Neuronal stem cell (in vitro differentiated cells): ENCODE data around the gene PTPN5.

ENCODE experiments used
- DNase-seq: peaks from one replicate; pipeline ENCODE4 v3.0.0-alpha.2; 2013; ENCODE audit warnings: low spot score
- H2AFZ ChIP-seq: one replicate; pipeline ENCODE4 v1.6.1; 2013; ENCODE audit warnings: mild to moderate bottlenecking, low read length, inconsistent platforms
- H2AK5ac ChIP-seq: 2 replicates; pipeline ENCODE4 v1.6.1; 2013; ENCODE audit warnings: low read depth, mild to moderate bottlenecking, inconsistent platforms, low read length, moderate library complexity, mixed read lengths
- H2BK120ac ChIP-seq: 2 replicates; pipeline ENCODE4 v1.6.1; 2013; ENCODE audit warnings: low read depth, mild to moderate bottlenecking, inconsistent platforms, low read length, moderate library complexity, mixed read lengths
- H2BK12ac ChIP-seq: one replicate; pipeline ENCODE4 v1.6.1; 2013; ENCODE audit warnings: low read length, inconsistent platforms
- H2BK15ac ChIP-seq: 2 replicates; pipeline ENCODE4 v1.6.1; 2013; ENCODE audit warnings: mild to moderate bottlenecking, low read length, inconsistent platforms, mixed read lengths
- H2BK5ac ChIP-seq: one replicate; pipeline ENCODE4 v1.6.1; 2013; ENCODE audit warnings: inconsistent platforms, mild to moderate bottlenecking, low read length, moderate library complexity
- H3K14ac ChIP-seq: one replicate; pipeline ENCODE4 v1.6.1; 2013; ENCODE audit warnings: low read length, inconsistent platforms
- H3K18ac ChIP-seq: 2 replicates; pipeline ENCODE4 v1.6.1; 2013; ENCODE audit warnings: low read length, inconsistent platforms
- H3K23ac ChIP-seq: 2 replicates; pipeline ENCODE4 v1.6.1; 2013; ENCODE audit warnings: low read depth, mild to moderate bottlenecking, mixed read lengths, low read length, inconsistent platforms; ENCODE audit not compliant: poor library complexity
- H3K27ac ChIP-seq: replicated peaks from 3 replicates; pipeline ENCODE4 v1.5.1; 2013; ENCODE audit warnings: low read length, inconsistent platforms
- H3K27me3 ChIP-seq, 3 experiments: 2 replicates each; pipeline ENCODE4 v1.6.1; 2013; ENCODE audit warnings: low read length in 3 of 3, mild to moderate bottlenecking in 2 of 3, inconsistent platforms in 1 of 3, low read depth in 1 of 3, mixed read lengths in 1 of 3, moderate library complexity in 1 of 3; ENCODE audit not compliant: control insufficient read depth in 3 of 3, insufficient read depth in 3 of 3
- H3K36me3 ChIP-seq, 2 donors: replicated peaks in 1 of 2; 2 replicates each; pipeline ENCODE4 v1.6.1; 2013; ENCODE audit warnings: low read length in 2 of 2; ENCODE audit not compliant: control insufficient read depth in 2 of 2, insufficient read depth in 2 of 2
- H3K4ac ChIP-seq: 2 replicates; pipeline ENCODE4 v1.6.1; 2013; ENCODE audit warnings: inconsistent platforms, mild to moderate bottlenecking, low read length, moderate library complexity
- H3K4me1 ChIP-seq, 2 donors: 1 replicate in 1 of 2; 2 replicates in 1 of 2; pipeline ENCODE4 v1.6.1; 2013; ENCODE audit warnings: low read length in 2 of 2, low read depth in 1 of 2; ENCODE audit not compliant: control insufficient read depth in 2 of 2, insufficient read depth in 1 of 2
- H3K4me2 ChIP-seq: one replicate; pipeline ENCODE4 v1.6.1; 2013; ENCODE audit warnings: mild to moderate bottlenecking, low read length, inconsistent platforms; ENCODE audit not compliant: insufficient read depth, poor library complexity, severe bottlenecking
- H3K4me3 ChIP-seq, 2 donors: 2 replicates each; pipeline ENCODE4 v1.5.1; 2013; ENCODE audit warnings: low read length in 2 of 2, mild to moderate bottlenecking in 2 of 2, inconsistent platforms in 1 of 2, moderate library complexity in 1 of 2
- H3K79me1 ChIP-seq: one replicate; pipeline ENCODE4 v1.6.1; 2013; ENCODE audit warnings: low read depth, mild to moderate bottlenecking, inconsistent platforms, low read length, moderate library complexity
- H3K9ac ChIP-seq: one replicate; pipeline ENCODE4 v1.6.1; 2013; ENCODE audit warnings: mild to moderate bottlenecking, low read depth, low read length, inconsistent platforms; ENCODE audit not compliant: poor library complexity
- H3K9me3 ChIP-seq, 2 donors: replicated peaks in 1 of 2; 2 replicates each; pipeline versions ENCODE3 to v1.6.1; 2013; ENCODE audit warnings: low read length in 2 of 2, mild to moderate bottlenecking in 2 of 2, inconsistent platforms in 1 of 2, low read depth in 1 of 2, mixed read lengths in 1 of 2, moderate library complexity in 1 of 2; ENCODE audit not compliant: control insufficient read depth in 2 of 2, insufficient read depth in 1 of 2
- H4K8ac ChIP-seq: one replicate; pipeline ENCODE4 v1.6.1; 2013; ENCODE audit warnings: low read depth, mild to moderate bottlenecking, inconsistent platforms, low read length, moderate library complexity
- H4K91ac ChIP-seq: one replicate; pipeline ENCODE4 v1.6.1; 2013; ENCODE audit warnings: low read length, low read depth, mild to moderate bottlenecking, inconsistent platforms; ENCODE audit not compliant: poor library complexity
- WGBS, 2 donors: extraction: QIAGEN DNeasy Blood & Tissue Kit; methylation state at CpG; one replicate each; pipeline ENCODE4 v1.1.7; 2013; ENCODE audit warnings: missing lambda C conversion rate in 2 of 2, mixed read lengths in 1 of 2; ENCODE audit not compliant: insufficient read length in 2 of 2, insufficient replicate concordance in 1 of 2; ENCODE audit errors: extremely low coverage in 2 of 2; 5-methylcytosine and 5-hydroxymethylcytosine counted together

The PTPN5 gene

GRCh38 chr11:18731441-18731840 lies 60.2 kb downstream of the PTPN5 start:
- DNase-seq, result no peak
- Histone ChIP-seq H3K18ac (no peak overlapping the region), H3K14ac (no peak overlapping the region), H3K4me1 (peaks cover 0 to 2% of the 10 kb centered on the region in 2 donors), H3K27me3 (peaks cover 0 to 5% (median 0%) of the 10 kb centered on the region in 3 experiments), H3K4ac (no peak overlapping the region), H3K4me3 (no peak overlapping the region), H4K8ac (no peak overlapping the region), H2BK5ac (no peak overlapping the region), H3K27ac (no peak overlapping the region), H3K4me2 (no peak overlapping the region), H2AFZ (peak overlapping the region; percentile 67), H3K79me1 (no peaks in the 10 kb centered on the region), H2BK15ac (no peak overlapping the region), H3K9me3 (no peaks in the 10 kb centered on the region), H4K91ac (no peak overlapping the region), H2AK5ac (no peak overlapping the region), H3K36me3 (peaks cover 0 to 2% of the 10 kb centered on the region in 2 donors), H3K23ac (no peak overlapping the region), H2BK12ac (no peak overlapping the region), H2BK120ac (no peak overlapping the region), H3K9ac (no peak overlapping the region)
- WGBS, 2 donors, result no CpG with 5 or more reads among the region's 2 CpGs

GRCh38 chr11:18730020-18730419 lies 61.6 kb downstream of the PTPN5 start:
- no peaks in the 10 kb centered on the region for H3K79me1 ChIP-seq
- H3K4me2 ChIP-seq, result no peak overlapping the region
- H2AK5ac ChIP-seq, result no peak overlapping the region
- H3K4ac ChIP-seq, result no peak overlapping the region
- no peak overlapping the region for H3K23ac ChIP-seq
- no peak overlapping the region for H2BK5ac ChIP-seq
- no peak overlapping the region for H3K9ac ChIP-seq
- H3K14ac ChIP-seq, result no peak overlapping the region
- peak overlapping the region; percentile 18 for H3K18ac ChIP-seq
- H4K91ac ChIP-seq, result no peak overlapping the region
- no peak overlapping the region for H2BK15ac ChIP-seq
- no peak overlapping the region for H2AFZ ChIP-seq
- no CpG with 5 or more reads among the region's 9 CpGs for WGBS, 2 donors
- DNase-seq, result no peak
- H4K8ac ChIP-seq, result no peak overlapping the region
- peaks cover 0 to 5% (median 0%) of the 10 kb centered on the region in 3 experiments for H3K27me3 ChIP-seq
- no peak overlapping the region for H3K4me3 ChIP-seq
- H3K36me3 ChIP-seq, result peaks cover 0 to 2% of the 10 kb centered on the region in 2 donors
- H2BK120ac ChIP-seq, result no peak overlapping the region
- H3K9me3 ChIP-seq, result no peaks in the 10 kb centered on the region
- H3K27ac ChIP-seq, result no peak overlapping the region
- H3K4me1 ChIP-seq, result peaks cover 0 to 8% of the 10 kb centered on the region in 2 donors
- H2BK12ac ChIP-seq, result no peak overlapping the region

- WGBS, 2 donors, result no CpG with 5 or more reads among the region's 16 CpGs
- no peak overlapping the region for H2BK5ac ChIP-seq
- no peak overlapping the region for H3K4me2 ChIP-seq
- no peak overlapping the region for H3K4me3 ChIP-seq
- no peak overlapping the region for H3K14ac ChIP-seq
- no peak overlapping the region for H2BK15ac ChIP-seq
- H4K8ac ChIP-seq, result no peak overlapping the region
- H3K4ac ChIP-seq, result peak overlapping the region; percentile 53
- H3K79me1 ChIP-seq, result no peaks in the 10 kb centered on the region
- H2BK12ac ChIP-seq, result no peak overlapping the region
- no peak overlapping the region for H2AK5ac ChIP-seq
- H4K91ac ChIP-seq, result no peak overlapping the region
- H3K36me3 ChIP-seq, result peaks cover 0 to 2% of the 10 kb centered on the region in 2 donors
- H3K27ac ChIP-seq, result no peak overlapping the region
- H2AFZ ChIP-seq, result no peak overlapping the region
- DNase-seq, result no peak
- no peak overlapping the region for H3K23ac ChIP-seq
- peak overlapping the region; percentile 9 for H3K9ac ChIP-seq
- peaks cover 0 to 10% (median 0%) of the 10 kb centered on the region in 3 experiments for H3K27me3 ChIP-seq
- H3K18ac ChIP-seq, result no peak overlapping the region
- peaks cover 0 to 8% of the 10 kb centered on the region in 2 donors for H3K4me1 ChIP-seq
- H3K9me3 ChIP-seq, result no peaks in the 10 kb centered on the region
- no peak overlapping the region for H2BK120ac ChIP-seq
These were observed 62.2 kb downstream of the PTPN5 start for GRCh38 chr11:18729426-18729825.

- H3K9me3 ChIP-seq, result no peaks in the 10 kb centered on the region
- no peaks in the 10 kb centered on the region for H3K79me1 ChIP-seq
- no peak overlapping the region for H3K4me2 ChIP-seq
- no peak overlapping the region for H3K4ac ChIP-seq
- peaks cover 0 to 17% (median 0%) of the 10 kb centered on the region in 3 experiments for H3K27me3 ChIP-seq
- H2BK12ac ChIP-seq, result no peak overlapping the region
- H3K14ac ChIP-seq, result no peak overlapping the region
- no CpG with 5 or more reads among the region's 13 CpGs for WGBS, 2 donors
- no peak overlapping the region for H4K91ac ChIP-seq
- no peak overlapping the region for H3K27ac ChIP-seq
- DNase-seq, result no peak
- peak overlapping the region; percentile 60 for H2AK5ac ChIP-seq
- H3K4me3 ChIP-seq, result no peak overlapping the region
- peak overlapping the region; percentile 7 for H3K9ac ChIP-seq
- no peak overlapping the region for H2BK15ac ChIP-seq
- no peak overlapping the region for H2AFZ ChIP-seq
- no peak overlapping the region for H2BK5ac ChIP-seq
- H3K18ac ChIP-seq, result no peak overlapping the region
- no peak overlapping the region for H4K8ac ChIP-seq
- no peak overlapping the region for H2BK120ac ChIP-seq
- peaks cover 0 to 2% of the 10 kb centered on the region in 2 donors for H3K36me3 ChIP-seq
- H3K4me1 ChIP-seq, result peaks cover 0 to 11% of the 10 kb centered on the region in 2 donors
- H3K23ac ChIP-seq, result no peak overlapping the region
These were observed 62.9 kb downstream of the PTPN5 start for GRCh38 chr11:18728658-18729057.
